RCC 7860 (cell line): ENCODE results near the gene NES.

Experiments used
- DNase-seq: peaks from one replicate; pipeline ENCODE4 v3.0.0-alpha.2; 2015; ENCODE audit warnings: low spot score
- FAIRE-seq: peaks from 2 replicates; lab custom pipeline; 2012; peaks lifted over from hg19 to GRCh38; lab: Jason Lieb, UNC

The NES gene

GRCh38 chr1:156625436-156626078 lies 51.6 kb downstream of the NES start:
- DNase-seq, result no peak
- FAIRE-seq, result no peak

GRCh38 chr1:156624814-156625435 lies 52.3 kb downstream of the NES start:
- FAIRE-seq (no peak), DNase-seq (no peak)

DNA sequence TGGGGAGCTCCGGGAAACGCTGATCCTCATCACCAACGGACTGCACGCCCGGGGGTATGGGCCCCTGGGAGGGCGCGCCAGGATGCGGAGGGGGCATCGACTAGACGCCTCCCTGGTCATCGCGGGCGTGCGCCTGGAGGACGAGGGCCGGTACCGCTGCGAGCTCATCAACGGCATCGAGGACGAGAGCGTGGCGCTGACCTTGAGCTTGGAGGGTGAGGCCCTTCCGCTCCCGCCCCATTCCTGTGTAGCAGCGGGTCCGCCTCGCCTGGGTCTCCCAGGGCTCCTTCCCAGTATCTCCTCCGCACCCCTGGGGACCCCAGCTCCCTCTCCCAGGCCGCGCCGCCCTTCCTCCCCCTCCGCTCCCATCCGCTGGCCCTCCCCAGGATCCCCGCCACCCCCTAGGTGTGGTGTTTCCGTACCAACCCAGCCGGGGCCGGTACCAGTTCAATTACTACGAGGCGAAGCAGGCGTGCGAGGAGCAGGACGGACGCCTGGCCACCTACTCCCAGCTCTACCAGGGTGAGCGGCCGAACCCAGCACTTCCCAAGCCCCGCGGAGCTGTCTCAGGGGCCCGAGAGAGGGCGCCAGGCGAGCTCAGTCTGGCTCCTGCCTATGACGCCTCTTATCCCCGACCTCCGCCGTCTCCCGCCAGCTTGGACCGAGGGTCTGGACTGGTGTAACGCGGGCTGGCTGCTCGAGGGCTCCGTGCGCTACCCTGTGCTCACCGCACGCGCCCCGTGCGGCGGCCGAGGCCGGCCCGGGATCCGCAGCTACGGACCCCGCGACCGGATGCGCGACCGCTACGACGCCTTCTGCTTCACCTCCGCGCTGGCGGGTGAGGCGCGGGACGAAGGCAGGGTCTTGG lies 53.0 kb downstream of the NES start:
- DNase-seq, result no peak
- no peak for FAIRE-seq

GRCh38 chr1:156622581-156623297 lies 54.5 kb downstream of the NES start:
- FAIRE-seq (no peak), DNase-seq (no peak)

DNA sequence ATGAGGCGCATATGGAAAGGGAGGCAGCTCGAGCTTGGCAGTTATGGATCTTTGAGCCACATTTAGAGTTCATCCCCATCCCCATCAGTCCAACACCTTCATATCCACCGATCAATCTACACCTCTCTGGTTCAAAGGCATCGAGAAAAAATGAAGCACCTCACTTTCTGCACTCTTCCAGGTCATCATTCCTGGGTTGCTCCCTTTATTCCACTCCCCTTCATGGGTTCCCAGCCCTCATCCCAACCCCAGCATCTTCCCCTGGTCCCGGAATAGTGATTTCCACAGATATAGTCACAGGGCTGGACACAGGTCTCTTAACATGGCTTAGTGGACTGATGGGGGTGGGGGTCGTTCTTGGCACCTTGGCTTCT lies 57.6 kb downstream of the NES start:
- FAIRE-seq (no peak), DNase-seq (no peak)

DNA sequence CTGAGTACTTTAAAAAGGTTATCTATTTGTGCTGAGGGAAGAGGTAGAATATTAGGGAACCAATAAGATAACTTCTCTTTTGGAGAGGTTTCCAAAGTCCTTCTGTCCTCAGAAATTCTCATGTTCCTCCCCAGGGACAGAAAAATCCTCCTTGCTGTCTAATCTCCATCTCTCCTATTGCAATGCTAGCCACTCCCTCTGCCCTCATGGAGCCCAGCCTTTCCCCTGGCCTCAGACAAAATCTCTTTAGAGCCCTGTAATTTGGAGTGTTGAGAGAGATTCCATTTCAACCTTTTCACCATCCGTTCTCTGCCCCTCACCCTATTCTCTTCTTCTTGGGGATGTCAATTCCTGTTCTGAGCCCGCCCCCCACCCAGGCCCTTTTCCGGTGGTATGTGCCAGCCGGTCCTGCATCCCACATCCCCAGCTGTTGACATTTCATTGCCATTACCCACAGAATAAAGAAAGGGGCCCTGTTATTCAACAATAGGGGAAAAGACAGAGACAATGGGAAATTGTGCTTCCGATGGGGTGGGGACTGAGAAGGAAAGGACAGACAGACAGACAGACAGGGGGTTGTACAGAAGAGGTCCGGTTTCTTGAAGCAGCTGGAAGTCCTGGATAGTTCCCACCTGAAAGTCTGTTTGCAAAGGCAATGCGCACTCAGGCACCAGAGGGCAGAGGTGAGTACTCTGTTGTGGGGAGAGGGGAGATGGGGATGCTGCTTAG lies 58.2 kb downstream of the NES start, which contains the start of gene HAPLN2:
HAPLN2 (plus strand) TSS at position 563 of the 729 bp plus-strand sequence. CDS start 4,076 bp downstream, outside the sequence.
- no peak for FAIRE-seq
- no peak for DNase-seq
